ENCODE data around the gene TBC1D22A.

The TBC1D22A gene

DNA sequence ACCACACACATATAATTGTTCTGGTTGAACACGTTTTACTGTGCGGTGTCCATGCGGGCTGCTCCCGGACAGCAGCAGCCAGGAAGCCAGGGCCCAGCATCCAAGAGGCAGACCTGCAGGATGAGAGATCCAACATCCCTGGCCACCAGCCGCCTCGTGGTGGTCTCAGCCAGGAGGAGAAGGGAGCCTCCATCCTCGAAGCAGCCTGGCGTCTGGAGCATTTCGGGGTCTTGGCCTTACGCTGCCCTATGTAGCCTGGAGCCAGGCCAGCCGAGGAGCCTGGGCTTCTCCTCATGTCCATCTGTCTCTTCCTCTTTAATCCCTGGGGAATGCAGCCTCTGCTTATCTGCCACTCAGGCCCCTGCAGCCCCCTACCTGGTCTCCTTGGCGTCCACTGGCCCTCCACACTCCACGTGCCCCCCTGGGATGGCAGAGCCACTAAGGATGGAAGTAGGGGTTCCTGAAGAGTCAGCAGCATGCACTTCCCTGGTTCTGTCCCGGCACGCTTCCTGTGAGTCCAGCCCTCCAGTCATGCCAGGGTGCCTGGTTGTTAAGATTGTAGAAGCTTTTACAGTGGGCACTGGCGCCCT, 253.2 kb downstream of the TBC1D22A start:
- no peak for DNase-seq (ENCODE audit: low spot score)
- ATAC-seq (ENCODE audit: low read depth): no peak
- no peaks in the 10 kb centered on the region for H3K9me3 ChIP-seq (ENCODE audit: severe bottlenecking)
- no peak overlapping the region for H3K27ac ChIP-seq (ENCODE audit: poor library complexity, severe bottlenecking)
- no peaks in the 10 kb centered on the region for H3K36me3 ChIP-seq (ENCODE audit: low read depth)
- no peak overlapping the region for H3K4me3 ChIP-seq (ENCODE audit: severe bottlenecking)
- H3K4me1 ChIP-seq (ENCODE audit: insufficient read depth, poor library complexity, severe bottlenecking): no peaks in the 10 kb centered on the region
- H3K27me3 ChIP-seq (ENCODE audit: insufficient read depth, poor library complexity, severe bottlenecking): no peaks in the 10 kb centered on the region
- TF ChIP-seq, protein P1, sequence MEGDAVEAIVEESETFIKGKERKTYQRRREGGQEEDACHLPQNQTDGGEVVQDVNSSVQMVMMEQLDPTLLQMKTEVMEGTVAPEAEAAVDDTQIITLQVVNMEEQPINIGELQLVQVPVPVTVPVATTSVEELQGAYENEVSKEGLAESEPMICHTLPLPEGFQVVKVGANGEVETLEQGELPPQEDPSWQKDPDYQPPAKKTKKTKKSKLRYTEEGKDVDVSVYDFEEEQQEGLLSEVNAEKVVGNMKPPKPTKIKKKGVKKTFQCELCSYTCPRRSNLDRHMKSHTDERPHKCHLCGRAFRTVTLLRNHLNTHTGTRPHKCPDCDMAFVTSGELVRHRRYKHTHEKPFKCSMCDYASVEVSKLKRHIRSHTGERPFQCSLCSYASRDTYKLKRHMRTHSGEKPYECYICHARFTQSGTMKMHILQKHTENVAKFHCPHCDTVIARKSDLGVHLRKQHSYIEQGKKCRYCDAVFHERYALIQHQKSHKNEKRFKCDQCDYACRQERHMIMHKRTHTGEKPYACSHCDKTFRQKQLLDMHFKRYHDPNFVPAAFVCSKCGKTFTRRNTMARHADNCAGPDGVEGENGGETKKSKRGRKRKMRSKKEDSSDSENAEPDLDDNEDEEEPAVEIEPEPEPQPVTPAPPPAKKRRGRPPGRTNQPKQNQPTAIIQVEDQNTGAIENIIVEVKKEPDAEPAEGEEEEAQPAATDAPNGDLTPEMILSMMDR (IDR thresholded peaks at IDR 0.05; ENCODE audit: poor library complexity, severe bottlenecking): no peak

DNA sequence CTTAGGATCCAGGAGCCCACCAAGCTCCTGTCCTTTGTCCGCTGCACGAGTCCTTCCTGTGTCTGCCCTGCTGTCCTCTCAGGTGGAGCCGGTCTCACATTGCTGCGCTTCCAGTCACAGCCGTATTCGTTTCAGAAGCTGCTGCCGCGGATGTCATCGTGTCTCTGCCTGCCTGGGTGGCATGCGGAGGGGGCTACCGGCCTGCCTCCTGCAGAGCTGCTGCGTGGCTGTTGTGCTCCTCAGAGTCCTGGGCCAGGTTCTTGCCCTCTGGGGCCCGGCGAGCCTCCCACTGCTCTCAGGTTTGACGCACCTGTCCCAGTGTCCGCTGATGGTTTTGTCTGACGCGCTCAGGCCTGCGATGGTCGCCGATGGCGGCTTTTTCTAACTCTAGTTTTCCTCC, 254.2 kb downstream of the TBC1D22A start:
- Histone ChIP-seq H3K9me3 (ENCODE audit: severe bottlenecking) (no peaks in the 10 kb centered on the region), H3K27ac (ENCODE audit: poor library complexity, severe bottlenecking) (no peak overlapping the region), H3K27me3 (ENCODE audit: insufficient read depth, poor library complexity, severe bottlenecking) (no peaks in the 10 kb centered on the region), H3K36me3 (ENCODE audit: low read depth) (no peaks in the 10 kb centered on the region), H3K4me1 (ENCODE audit: insufficient read depth, poor library complexity, severe bottlenecking) (no peaks in the 10 kb centered on the region), H3K4me3 (ENCODE audit: severe bottlenecking) (no peak overlapping the region)
- DNase-seq (ENCODE audit: low spot score): no peak
- ATAC-seq (ENCODE audit: low read depth): no peak
- TF ChIP-seq, protein P1 (IDR thresholded peaks at IDR 0.05; ENCODE audit: poor library complexity, severe bottlenecking): no peak

DNA sequence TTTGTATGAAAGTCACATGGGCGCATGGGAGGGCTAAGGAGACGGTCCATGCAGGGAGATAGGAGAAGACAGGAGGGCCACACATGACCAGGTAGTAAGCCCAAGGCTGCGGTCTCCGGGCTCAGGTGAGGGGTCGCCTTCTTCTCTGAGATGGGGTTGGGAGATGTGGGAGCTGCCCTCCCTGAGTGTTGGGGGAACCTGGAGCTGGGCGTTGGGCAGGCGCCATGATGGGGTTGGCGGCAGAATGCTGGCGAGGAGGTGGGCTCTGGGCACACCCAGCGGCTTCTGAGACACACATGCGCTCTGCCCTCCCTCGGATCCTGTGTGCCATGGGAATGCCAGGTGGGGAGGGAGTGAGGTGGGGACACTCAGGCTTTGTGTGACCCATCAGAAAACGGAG, 254.8 kb downstream of the TBC1D22A start:
- Histone ChIP-seq H3K9me3 (ENCODE audit: severe bottlenecking) (no peaks in the 10 kb centered on the region), H3K27ac (ENCODE audit: poor library complexity, severe bottlenecking) (no peak overlapping the region), H3K4me1 (ENCODE audit: insufficient read depth, poor library complexity, severe bottlenecking) (no peaks in the 10 kb centered on the region), H3K4me3 (ENCODE audit: severe bottlenecking) (no peak overlapping the region), H3K36me3 (ENCODE audit: low read depth) (no peaks in the 10 kb centered on the region), H3K27me3 (ENCODE audit: insufficient read depth, poor library complexity, severe bottlenecking) (no peaks in the 10 kb centered on the region)
- no peak for DNase-seq (ENCODE audit: low spot score)
- TF ChIP-seq, protein P1 (IDR thresholded peaks at IDR 0.05; ENCODE audit: poor library complexity, severe bottlenecking): no peak
- no peak for ATAC-seq (ENCODE audit: low read depth)

DNA sequence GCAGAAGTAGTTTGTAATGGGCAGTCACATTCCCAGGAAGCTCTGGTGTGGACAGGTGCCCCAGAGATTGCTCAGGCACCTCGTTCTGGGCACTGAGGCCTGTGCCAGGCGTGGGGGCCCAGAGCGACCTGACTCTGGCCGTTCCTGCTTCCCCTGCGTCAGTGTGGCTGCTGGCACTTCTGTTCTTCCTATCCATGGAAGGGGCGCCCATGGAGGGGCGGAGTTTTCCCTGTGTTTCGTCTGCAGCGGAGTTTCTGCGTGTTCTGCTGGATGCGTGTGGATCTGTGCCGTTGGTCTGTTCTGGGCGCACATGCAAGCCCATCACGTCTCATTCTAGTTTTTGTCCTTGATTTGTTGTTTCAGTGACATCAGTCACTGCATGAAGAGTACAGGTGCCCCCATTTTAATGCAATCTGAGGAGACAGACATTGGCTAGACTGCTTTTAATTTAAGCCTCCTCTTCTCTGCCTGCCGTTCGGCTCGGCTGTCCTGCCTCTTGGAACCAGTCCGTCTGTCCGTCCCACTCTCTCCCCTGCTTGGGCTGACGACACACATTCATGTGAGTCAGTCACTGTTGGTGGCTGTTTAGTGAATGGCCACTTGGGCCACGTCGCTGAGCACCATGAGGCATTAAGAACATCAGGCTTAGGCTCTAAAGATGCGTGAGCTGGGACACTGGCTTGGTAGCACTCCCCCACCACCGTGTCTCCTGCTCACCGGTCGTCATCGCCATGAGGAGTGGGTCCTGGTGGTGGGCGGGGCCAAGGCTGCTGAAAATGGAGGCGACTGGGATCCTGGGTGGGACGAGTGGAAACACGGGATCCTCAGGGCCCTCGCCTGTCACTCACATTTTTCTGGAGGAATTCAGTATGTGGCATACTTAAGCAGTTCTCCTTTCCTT, 255.8 kb downstream of the TBC1D22A start:
- Histone ChIP-seq H3K27ac (ENCODE audit: poor library complexity, severe bottlenecking) (no peak overlapping the region), H3K27me3 (ENCODE audit: insufficient read depth, poor library complexity, severe bottlenecking) (no peaks in the 10 kb centered on the region), H3K4me3 (ENCODE audit: severe bottlenecking) (no peak overlapping the region), H3K4me1 (ENCODE audit: insufficient read depth, poor library complexity, severe bottlenecking) (no peaks in the 10 kb centered on the region), H3K36me3 (ENCODE audit: low read depth) (peaks cover 4% of the 10 kb centered on the region; the same call in 1 of the 2 replicates), H3K9me3 (ENCODE audit: severe bottlenecking) (no peaks in the 10 kb centered on the region)
- TF ChIP-seq, protein P1 (IDR thresholded peaks at IDR 0.05; ENCODE audit: poor library complexity, severe bottlenecking): no peak
- no peak for ATAC-seq (ENCODE audit: low read depth)
- no peak for DNase-seq (ENCODE audit: low spot score)

Measured in RWPE2 (cell line).